Measurements from ENCODE around the gene RNF224. TPM values are rescaled to one million over a fixed set of nuclear protein-coding genes. Genes with fewer than 3 reads are reported as not detected.
A peak's percentile ranks its signal among the peaks of the same experiment; 100 is the strongest.

Gene RNF224
- total and polyA plus RNA-seq, 2 of the 13 experiments (the other 11 are each of a cell fraction or from before 2014, with no cell fraction given), result 0.09 TPM; not detected in 1

DNA sequence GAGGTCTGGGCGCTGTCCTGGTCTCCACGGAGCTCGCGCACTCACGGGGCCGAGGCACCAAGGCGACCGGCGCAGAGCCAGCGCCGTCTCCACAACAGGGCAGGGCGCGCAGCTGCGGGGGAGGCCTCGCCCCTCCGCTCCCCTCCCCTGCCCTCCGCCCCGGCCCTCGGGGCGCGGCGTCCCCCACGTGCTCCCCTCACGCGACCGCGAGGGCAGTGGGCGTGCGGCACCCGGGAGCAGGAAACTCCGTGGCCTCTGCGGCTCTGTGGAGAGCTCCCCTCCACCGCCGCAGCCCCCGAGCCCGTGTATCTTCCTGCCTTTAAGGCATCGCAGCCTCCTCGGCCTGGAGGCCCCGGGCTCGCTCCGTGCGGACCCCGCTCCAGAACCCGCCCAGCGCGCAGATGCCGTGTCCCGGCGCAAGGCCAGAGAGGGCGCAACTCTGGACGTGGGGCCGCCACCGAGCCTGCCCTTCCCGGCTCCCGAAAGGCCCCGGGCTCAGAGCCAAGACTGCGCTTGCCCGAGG is 13.1 kb downstream of the RNF224 start (continued):
- TF ChIP-seq, protein P1, sequence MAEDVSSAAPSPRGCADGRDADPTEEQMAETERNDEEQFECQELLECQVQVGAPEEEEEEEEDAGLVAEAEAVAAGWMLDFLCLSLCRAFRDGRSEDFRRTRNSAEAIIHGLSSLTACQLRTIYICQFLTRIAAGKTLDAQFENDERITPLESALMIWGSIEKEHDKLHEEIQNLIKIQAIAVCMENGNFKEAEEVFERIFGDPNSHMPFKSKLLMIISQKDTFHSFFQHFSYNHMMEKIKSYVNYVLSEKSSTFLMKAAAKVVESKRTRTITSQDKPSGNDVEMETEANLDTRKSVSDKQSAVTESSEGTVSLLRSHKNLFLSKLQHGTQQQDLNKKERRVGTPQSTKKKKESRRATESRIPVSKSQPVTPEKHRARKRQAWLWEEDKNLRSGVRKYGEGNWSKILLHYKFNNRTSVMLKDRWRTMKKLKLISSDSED (CRISPR knock-in tag; IDR thresholded peaks at IDR 0.05), result no peak
- TF ChIP-seq ZNF83 (CRISPR knock-in tag; IDR thresholded peaks at IDR 0.05; ENCODE audit: borderline replicate concordance) (0 out of 2 replicates have a peak, but pooled peaks have one; percentile 35), TOE1 (CRISPR knock-in tag; IDR thresholded peaks at IDR 0.05) (no peak), DBP (CRISPR knock-in tag; IDR thresholded peaks at IDR 0.05; ENCODE audit: not compliant biosample characterization) (peak; percentile 40), ZNF709 (CRISPR knock-in tag; IDR thresholded peaks at IDR 0.05) (peak; percentile 95), ZBTB7A (CRISPR knock-in tag; IDR thresholded peaks at IDR 0.05) (peak; percentile 89), KDM5B (CRISPR knock-in tag; IDR thresholded peaks at IDR 0.05; ENCODE audit: borderline replicate concordance) (peak; percentile 92), ZNF275 (CRISPR knock-in tag; IDR thresholded peaks at IDR 0.05; ENCODE audit: borderline replicate concordance) (peak; percentile 80; the same call in 1 of the 2 replicates), PAWR (CRISPR knock-in tag; IDR thresholded peaks at IDR 0.05; ENCODE audit: borderline replicate concordance) (no peak), ZNF556 (CRISPR knock-in tag; IDR thresholded peaks at IDR 0.05; ENCODE audit: borderline replicate concordance) (0 out of 2 replicates have a peak, but pooled peaks have one; percentile 17), MAZ (IDR thresholded peaks at IDR 0.05; ENCODE audit: borderline replicate concordance, low read depth, low read length) (no peak), MAZ (CRISPR knock-in tag; IDR thresholded peaks at IDR 0.05; ENCODE audit: low read depth) (no peak), MEF2D (CRISPR knock-in tag; IDR thresholded peaks at IDR 0.05) (no peak), YEATS2 (CRISPR knock-in tag; IDR thresholded peaks at IDR 0.05; ENCODE audit: borderline replicate concordance) (no peak; the same call in 1 of the 2 replicates), ARID2 (CRISPR knock-in tag; IDR thresholded peaks at IDR 0.05; ENCODE audit: borderline replicate concordance) (no peak), ATF7-NPFF (CRISPR knock-in tag; IDR thresholded peaks at IDR 0.05; ENCODE audit: low read depth) (peak; percentile 89), SMAD1 (CRISPR knock-in tag; IDR thresholded peaks at IDR 0.05; ENCODE audit: borderline replicate concordance, low read depth) (no peak), SRSF1 (optimal IDR thresholded peaks at IDR 0.05; ENCODE audit: low read depth, low read length) (peak; percentile 69), NFKBIZ (CRISPR knock-in tag; IDR thresholded peaks at IDR 0.05) (0 out of 2 replicates have a peak, but pooled peaks have one; percentile 7), RNF2 (conservative IDR thresholded peaks at IDR 0.05; ENCODE audit: low read depth) (peak; percentile 92)
- TF ChIP-seq, protein P2, sequence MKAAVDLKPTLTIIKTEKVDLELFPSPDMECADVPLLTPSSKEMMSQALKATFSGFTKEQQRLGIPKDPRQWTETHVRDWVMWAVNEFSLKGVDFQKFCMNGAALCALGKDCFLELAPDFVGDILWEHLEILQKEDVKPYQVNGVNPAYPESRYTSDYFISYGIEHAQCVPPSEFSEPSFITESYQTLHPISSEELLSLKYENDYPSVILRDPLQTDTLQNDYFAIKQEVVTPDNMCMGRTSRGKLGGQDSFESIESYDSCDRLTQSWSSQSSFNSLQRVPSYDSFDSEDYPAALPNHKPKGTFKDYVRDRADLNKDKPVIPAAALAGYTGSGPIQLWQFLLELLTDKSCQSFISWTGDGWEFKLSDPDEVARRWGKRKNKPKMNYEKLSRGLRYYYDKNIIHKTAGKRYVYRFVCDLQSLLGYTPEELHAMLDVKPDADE (CRISPR knock-in tag; IDR thresholded peaks at IDR 0.05), result peak; percentile 91
- TF ChIP-seq, protein P3, sequence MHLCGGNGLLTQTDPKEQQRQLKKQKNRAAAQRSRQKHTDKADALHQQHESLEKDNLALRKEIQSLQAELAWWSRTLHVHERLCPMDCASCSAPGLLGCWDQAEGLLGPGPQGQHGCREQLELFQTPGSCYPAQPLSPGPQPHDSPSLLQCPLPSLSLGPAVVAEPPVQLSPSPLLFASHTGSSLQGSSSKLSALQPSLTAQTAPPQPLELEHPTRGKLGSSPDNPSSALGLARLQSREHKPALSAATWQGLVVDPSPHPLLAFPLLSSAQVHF (CRISPR knock-in tag; IDR thresholded peaks at IDR 0.05), result 0 out of 2 replicates have a peak, but pooled peaks have one; percentile 69
- TF ChIP-seq, protein P4, sequence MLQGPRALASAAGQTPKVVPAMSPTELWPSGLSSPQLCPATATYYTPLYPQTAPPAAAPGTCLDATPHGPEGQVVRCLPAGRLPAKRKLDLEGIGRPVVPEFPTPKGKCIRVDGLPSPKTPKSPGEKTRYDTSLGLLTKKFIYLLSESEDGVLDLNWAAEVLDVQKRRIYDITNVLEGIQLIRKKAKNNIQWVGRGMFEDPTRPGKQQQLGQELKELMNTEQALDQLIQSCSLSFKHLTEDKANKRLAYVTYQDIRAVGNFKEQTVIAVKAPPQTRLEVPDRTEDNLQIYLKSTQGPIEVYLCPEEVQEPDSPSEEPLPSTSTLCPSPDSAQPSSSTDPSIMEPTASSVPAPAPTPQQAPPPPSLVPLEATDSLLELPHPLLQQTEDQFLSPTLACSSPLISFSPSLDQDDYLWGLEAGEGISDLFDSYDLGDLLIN (CRISPR knock-in tag; IDR thresholded peaks at IDR 0.05; ENCODE audit: borderline replicate concordance), result 0 out of 2 replicates have a peak, but pooled peaks have one; percentile 46
